OCI-LY3 (cell line): ENCODE data around the gene NR3C1.

Experiments
- H2AFZ ChIP-seq: fragments of 200-600, 300-600 bp; shearing (Covaris generic); 2 replicates; pipeline ENCODE4 v1.6.0; 2014; ENCODE audit warnings: antibody characterized with exemption, low read depth, low read length
- H3K27ac ChIP-seq: fragments of 200-600, 300-600 bp; sonication (generic); 2 replicates; pipeline ENCODE4 v1.5.1; 2014; ENCODE audit warnings: mild to moderate bottlenecking, low read length, moderate library complexity, mixed read lengths
- H3K27me3 ChIP-seq: fragments of 200-600, 300-600 bp; sonication (generic); 2 replicates; pipeline ENCODE4 v1.6.1; 2014; ENCODE audit warnings: low read depth, low read length, mixed read lengths
- H3K36me3 ChIP-seq: fragments of 200-600, 300-600 bp; sonication (generic); replicated peaks from 2 replicates; pipeline ENCODE3; 2014; ENCODE audit warnings: low read depth, low read length, mixed read lengths
- H3K4me1 ChIP-seq: fragments of 300-600, 200-600 bp; sonication (generic); 2 replicates; pipeline ENCODE4 v1.6.1; 2014; ENCODE audit warnings: low read length, mixed read lengths
- H3K4me2 ChIP-seq: fragments of 200-600, 300-600 bp; sonication (generic); 2 replicates; pipeline ENCODE4 v1.6.1; 2014; ENCODE audit warnings: low read length, mixed read lengths
- H3K4me3 ChIP-seq: fragments of 300-600, 200-600 bp; sonication (generic); 2 replicates; pipeline ENCODE4 v1.5.1; 2014; ENCODE audit warnings: antibody characterized with exemption, mild to moderate bottlenecking, low read length, moderate library complexity
- H3K79me2 ChIP-seq: fragments of 300-600, 200-600 bp; shearing (Covaris generic); 2 replicates; pipeline ENCODE4 v1.6.1; 2014; ENCODE audit warnings: mild to moderate bottlenecking, low read length, mixed read lengths
- H3K9ac ChIP-seq: fragments of 300-600, 200-600 bp; shearing (Covaris generic); 2 replicates; pipeline ENCODE4 v1.6.0; 2014; ENCODE audit warnings: mild to moderate bottlenecking, low read length, moderate library complexity
- H3K9me3 ChIP-seq: fragments of 200-600, 300-600 bp; shearing (Covaris generic); 2 replicates; pipeline ENCODE4 v1.6.1; 2014; ENCODE audit warnings: low read length, mixed read lengths; ENCODE audit not compliant: insufficient read depth
- H4K20me1 ChIP-seq: fragments of 200-600, 300-600 bp; sonication (generic); 2 replicates; pipeline ENCODE4 v1.6.1; 2016; ENCODE audit warnings: low read length, mixed read lengths; ENCODE audit not compliant: insufficient read depth
- EZH2phosphoT487 ChIP-seq: fragments of 200-600 bp; shearing (Covaris generic); IDR thresholded peaks from 2 replicates; pipeline ENCODE4 v1.6.1; 2018; ENCODE audit warnings: antibody characterized with exemption, mixed run types, low read depth
- TF ChIP-seq, protein P1 (sequence below): fragments of 200-600, 300-600 bp; sonication (generic); IDR thresholded peaks from 2 replicates; pipeline ENCODE4 v1.5.1; 2014; ENCODE audit warnings: antibody characterized with exemption, low read length, low read depth

The NR3C1 gene

DNA sequence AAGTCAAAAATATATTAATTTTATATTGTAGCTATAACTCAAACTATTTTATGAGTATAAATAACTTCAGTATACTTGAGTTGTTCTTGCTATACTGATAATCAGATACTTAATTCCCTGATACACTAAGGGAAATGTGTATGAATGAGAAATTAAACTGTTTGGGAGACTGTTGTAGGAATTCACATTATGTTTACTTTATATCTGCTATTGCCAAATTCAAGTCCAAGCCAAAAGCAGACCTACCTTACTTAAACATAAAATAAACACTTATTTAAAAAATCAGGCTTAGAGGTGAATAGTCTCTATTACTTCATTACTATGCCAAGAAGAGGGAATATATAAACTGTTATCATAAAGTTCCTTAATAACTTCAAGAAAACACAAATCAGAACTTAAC lies 13.2 kb downstream of the NR3C1 start:
- H3K4me2 ChIP-seq: no peak overlapping the region
- H3K79me2 ChIP-seq: peaks cover 100% of the 10 kb centered on the region
- H3K4me1 ChIP-seq: peaks cover 35% of the 10 kb centered on the region

DNA sequence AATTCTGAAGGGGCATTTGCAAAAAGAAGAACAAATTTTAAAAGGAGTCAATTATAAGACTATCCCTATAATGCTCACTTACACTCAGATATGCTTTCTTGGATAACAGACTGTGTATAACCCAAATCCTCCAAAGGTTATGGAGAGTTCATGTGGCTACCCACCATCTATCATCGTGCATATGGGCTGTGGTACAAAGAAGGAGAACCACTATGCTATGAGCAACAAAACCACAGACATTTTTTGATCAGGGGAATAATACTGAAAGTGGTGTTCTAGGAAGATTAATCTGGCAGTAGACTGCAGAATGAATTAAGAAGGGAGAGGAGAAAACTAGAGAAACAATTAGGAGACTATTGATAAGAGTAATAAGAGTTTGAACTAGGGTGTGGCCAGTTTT lies 16.8 kb downstream of the NR3C1 start:
- H3K9me3 ChIP-seq: peaks cover 14% of the 10 kb centered on the region; the same call in 1 of the 2 replicates
- no peak overlapping the region for H2AFZ ChIP-seq
- no peaks in the 10 kb centered on the region for H3K27me3 ChIP-seq
- H3K4me2 ChIP-seq: no peak overlapping the region
- peaks cover 100% of the 10 kb centered on the region for H3K79me2 ChIP-seq
- H3K9ac ChIP-seq: no peak overlapping the region
- TF ChIP-seq, protein P1, sequence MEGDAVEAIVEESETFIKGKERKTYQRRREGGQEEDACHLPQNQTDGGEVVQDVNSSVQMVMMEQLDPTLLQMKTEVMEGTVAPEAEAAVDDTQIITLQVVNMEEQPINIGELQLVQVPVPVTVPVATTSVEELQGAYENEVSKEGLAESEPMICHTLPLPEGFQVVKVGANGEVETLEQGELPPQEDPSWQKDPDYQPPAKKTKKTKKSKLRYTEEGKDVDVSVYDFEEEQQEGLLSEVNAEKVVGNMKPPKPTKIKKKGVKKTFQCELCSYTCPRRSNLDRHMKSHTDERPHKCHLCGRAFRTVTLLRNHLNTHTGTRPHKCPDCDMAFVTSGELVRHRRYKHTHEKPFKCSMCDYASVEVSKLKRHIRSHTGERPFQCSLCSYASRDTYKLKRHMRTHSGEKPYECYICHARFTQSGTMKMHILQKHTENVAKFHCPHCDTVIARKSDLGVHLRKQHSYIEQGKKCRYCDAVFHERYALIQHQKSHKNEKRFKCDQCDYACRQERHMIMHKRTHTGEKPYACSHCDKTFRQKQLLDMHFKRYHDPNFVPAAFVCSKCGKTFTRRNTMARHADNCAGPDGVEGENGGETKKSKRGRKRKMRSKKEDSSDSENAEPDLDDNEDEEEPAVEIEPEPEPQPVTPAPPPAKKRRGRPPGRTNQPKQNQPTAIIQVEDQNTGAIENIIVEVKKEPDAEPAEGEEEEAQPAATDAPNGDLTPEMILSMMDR: no peak
- no peak for TF ChIP-seq EZH2phosphoT487
- H3K4me3 ChIP-seq: no peak overlapping the region
- H4K20me1 ChIP-seq: peaks cover 92% of the 10 kb centered on the region
- H3K27ac ChIP-seq: no peak overlapping the region
- H3K36me3 ChIP-seq: peaks cover 74% of the 10 kb centered on the region
- H3K4me1 ChIP-seq: peaks cover 3% of the 10 kb centered on the region; the same call in 1 of the 2 replicates

More for the DNA sequence above, 13.2 kb downstream of the NR3C1 start:
- H3K4me3 ChIP-seq: no peak overlapping the region
- peaks cover 89% of the 10 kb centered on the region for H4K20me1 ChIP-seq
- no peak overlapping the region for H3K9ac ChIP-seq
- peaks cover 14% of the 10 kb centered on the region; the same call in 1 of the 2 replicates for H3K9me3 ChIP-seq
- TF ChIP-seq, protein P1: no peak
- TF ChIP-seq EZH2phosphoT487: no peak
- no peak overlapping the region for H2AFZ ChIP-seq
- no peaks in the 10 kb centered on the region for H3K27me3 ChIP-seq
- H3K36me3 ChIP-seq: peaks cover 49% of the 10 kb centered on the region
- H3K27ac ChIP-seq: no peak overlapping the region

DNA sequence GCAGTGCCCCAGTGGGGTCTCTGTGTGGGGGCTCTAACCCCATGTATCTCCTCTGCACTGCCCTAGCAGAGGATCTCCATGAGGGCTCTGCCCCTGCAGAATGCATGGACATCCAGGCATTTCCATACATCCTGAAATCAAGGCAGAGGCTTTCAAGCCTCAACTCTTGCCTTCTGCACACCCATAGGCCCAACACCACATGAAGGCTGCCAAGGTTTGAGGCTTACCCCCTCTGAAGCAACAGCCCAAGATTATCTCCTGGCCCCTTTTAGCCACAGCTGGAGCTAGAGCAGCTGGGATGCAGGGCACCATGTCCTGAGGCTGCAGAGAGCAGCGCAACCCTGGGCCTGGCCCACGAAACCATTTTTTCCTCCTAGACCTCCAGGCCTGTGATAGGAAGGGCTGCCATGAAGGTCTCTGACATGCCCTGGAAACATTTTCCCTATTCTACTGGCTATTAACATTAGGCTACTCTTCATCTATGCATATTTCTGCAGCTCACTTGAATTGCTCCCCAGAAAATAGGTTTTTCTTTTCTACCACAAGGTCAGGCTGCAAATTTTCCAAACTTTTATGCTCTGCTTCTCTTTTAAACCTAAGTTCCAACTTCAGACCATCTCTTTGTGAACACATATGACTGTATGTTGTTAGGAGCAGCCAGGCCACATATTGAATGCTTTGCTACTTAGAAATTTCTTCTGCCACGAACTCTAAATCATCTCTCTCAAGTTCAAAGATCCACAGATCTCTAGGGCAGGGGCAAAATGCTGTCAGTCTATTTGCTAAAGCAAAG lies 18.4 kb downstream of the NR3C1 start:
- Histone ChIP-seq H3K27ac (no peak overlapping the region), H3K36me3 (peaks cover 67% of the 10 kb centered on the region), H2AFZ (no peak overlapping the region), H3K9me3 (peaks cover 14% of the 10 kb centered on the region; the same call in 1 of the 2 replicates), H3K27me3 (no peaks in the 10 kb centered on the region), H3K4me2 (no peak overlapping the region), H3K4me1 (peaks cover 8% of the 10 kb centered on the region), H3K4me3 (no peak overlapping the region), H3K9ac (no peak overlapping the region), H4K20me1 (peaks cover 92% of the 10 kb centered on the region), H3K79me2 (peaks cover 100% of the 10 kb centered on the region)
- TF ChIP-seq, protein P1: no peak
- TF ChIP-seq EZH2phosphoT487: no peak

DNA sequence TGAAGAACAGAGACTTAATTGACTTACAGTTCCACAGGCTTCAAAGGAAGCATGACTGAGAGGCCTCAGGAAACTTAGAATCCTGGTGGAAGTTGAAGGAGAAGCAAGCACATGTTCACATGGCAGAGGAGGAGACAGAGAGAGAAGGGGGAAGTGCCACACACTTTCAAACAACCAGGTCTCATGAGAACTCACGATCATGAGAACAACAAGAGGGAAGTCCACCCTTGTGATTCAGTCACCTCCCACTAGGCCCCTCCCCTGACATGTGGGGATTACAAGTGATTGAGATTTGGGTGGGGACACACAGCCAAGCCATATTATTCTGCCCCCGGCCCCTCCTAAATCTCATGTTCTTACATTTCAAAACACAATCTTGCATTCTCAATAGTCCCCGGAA lies 19.5 kb downstream of the NR3C1 start:
- Histone ChIP-seq H3K4me3 (no peak overlapping the region), H4K20me1 (peaks cover 92% of the 10 kb centered on the region), H3K79me2 (peaks cover 100% of the 10 kb centered on the region), H3K27me3 (no peaks in the 10 kb centered on the region), H2AFZ (no peak overlapping the region), H3K9me3 (peaks cover 14% of the 10 kb centered on the region; the same call in 1 of the 2 replicates), H3K4me2 (no peak overlapping the region), H3K36me3 (peaks cover 57% of the 10 kb centered on the region), H3K4me1 (peaks cover 8% of the 10 kb centered on the region), H3K27ac (no peak overlapping the region), H3K9ac (no peak overlapping the region)
- TF ChIP-seq EZH2phosphoT487: no peak
